ENCODE data around the gene SYNM. TPM values are rescaled to one million over a fixed set of nuclear protein-coding genes. Genes with fewer than 3 reads are reported as not detected.

Gene SYNM
- polyA plus RNA-seq, 1 donor from 2014 or later: 5.7 TPM

DNA sequence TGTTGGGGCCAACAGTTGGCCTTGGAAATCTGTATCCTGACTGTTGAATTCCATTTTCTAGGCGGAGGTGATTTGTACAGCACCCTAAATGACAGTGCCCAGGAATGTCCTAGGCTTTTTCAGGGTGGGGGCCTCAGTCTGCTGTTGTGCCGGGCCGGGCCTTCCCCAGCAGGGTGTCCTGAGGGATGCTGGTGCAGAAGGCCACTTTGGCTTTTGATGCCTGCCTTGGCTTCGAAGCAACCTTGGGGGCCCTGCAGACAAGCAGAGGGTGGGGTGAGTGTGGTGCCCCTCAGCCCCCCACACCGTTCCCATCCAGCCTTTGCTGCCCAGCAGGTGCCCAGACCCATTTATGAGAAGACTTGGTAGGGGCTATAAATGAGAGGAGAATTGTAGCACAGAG lies 33.0 kb downstream of the SYNM start:
- H3K9me2 ChIP-seq (ENCODE audit: insufficient read depth, low read length): no peaks in the 10 kb centered on the region
- no peak overlapping the region for H2AFZ ChIP-seq (ENCODE audit: low read depth, low read length)
- H4K20me1 ChIP-seq (ENCODE audit: insufficient read depth): no peaks in the 10 kb centered on the region
- H3K9ac ChIP-seq (ENCODE audit: low read length): no peak overlapping the region
- no peak overlapping the region for H3K27ac ChIP-seq (ENCODE audit: low read length)
- no peak overlapping the region for H3K4me2 ChIP-seq (ENCODE audit: low read length)
- H3K4me3 ChIP-seq (ENCODE audit: low read length): no peak overlapping the region
- H3K79me2 ChIP-seq (replicated peaks; ENCODE audit: insufficient read depth, low read length): no peaks in the 10 kb centered on the region
- H3K36me3 ChIP-seq (ENCODE audit: insufficient read depth, low read length): no peaks in the 10 kb centered on the region
- no peaks in the 10 kb centered on the region for H3K27me3 ChIP-seq (ENCODE audit: insufficient read depth, low read depth, low read length)
- TF ChIP-seq EZH2 (IDR thresholded peaks at IDR 0.05; ENCODE audit: borderline replicate concordance, insufficient read depth, low read length, poor library complexity, severe bottlenecking): no peak
- TF ChIP-seq POLR2AphosphoS5 (IDR thresholded peaks at IDR 0.05): no peak
- no peak for TF ChIP-seq RAD21 (conservative IDR thresholded peaks at IDR 0.05)
- TF ChIP-seq, protein P1, sequence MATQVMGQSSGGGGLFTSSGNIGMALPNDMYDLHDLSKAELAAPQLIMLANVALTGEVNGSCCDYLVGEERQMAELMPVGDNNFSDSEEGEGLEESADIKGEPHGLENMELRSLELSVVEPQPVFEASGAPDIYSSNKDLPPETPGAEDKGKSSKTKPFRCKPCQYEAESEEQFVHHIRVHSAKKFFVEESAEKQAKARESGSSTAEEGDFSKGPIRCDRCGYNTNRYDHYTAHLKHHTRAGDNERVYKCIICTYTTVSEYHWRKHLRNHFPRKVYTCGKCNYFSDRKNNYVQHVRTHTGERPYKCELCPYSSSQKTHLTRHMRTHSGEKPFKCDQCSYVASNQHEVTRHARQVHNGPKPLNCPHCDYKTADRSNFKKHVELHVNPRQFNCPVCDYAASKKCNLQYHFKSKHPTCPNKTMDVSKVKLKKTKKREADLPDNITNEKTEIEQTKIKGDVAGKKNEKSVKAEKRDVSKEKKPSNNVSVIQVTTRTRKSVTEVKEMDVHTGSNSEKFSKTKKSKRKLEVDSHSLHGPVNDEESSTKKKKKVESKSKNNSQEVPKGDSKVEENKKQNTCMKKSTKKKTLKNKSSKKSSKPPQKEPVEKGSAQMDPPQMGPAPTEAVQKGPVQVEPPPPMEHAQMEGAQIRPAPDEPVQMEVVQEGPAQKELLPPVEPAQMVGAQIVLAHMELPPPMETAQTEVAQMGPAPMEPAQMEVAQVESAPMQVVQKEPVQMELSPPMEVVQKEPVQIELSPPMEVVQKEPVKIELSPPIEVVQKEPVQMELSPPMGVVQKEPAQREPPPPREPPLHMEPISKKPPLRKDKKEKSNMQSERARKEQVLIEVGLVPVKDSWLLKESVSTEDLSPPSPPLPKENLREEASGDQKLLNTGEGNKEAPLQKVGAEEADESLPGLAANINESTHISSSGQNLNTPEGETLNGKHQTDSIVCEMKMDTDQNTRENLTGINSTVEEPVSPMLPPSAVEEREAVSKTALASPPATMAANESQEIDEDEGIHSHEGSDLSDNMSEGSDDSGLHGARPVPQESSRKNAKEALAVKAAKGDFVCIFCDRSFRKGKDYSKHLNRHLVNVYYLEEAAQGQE (IDR thresholded peaks at IDR 0.05; ENCODE audit: borderline replicate concordance): no peak
- TF ChIP-seq TAF1 (IDR thresholded peaks at IDR 0.05; ENCODE audit: low read depth): no peak
- no peaks in the 10 kb centered on the region for H3K9me3 ChIP-seq (ENCODE audit: low read length)
- no peaks in the 10 kb centered on the region for H3F3A ChIP-seq (ENCODE audit: insufficient read depth, low read length, poor library complexity, severe bottlenecking)

- no peak overlapping the region for H2AFZ ChIP-seq (ENCODE audit: low read depth, low read length)
- no peaks in the 10 kb centered on the region for H3K79me2 ChIP-seq (replicated peaks; ENCODE audit: insufficient read depth, low read length)
- H3K9me2 ChIP-seq (ENCODE audit: insufficient read depth, low read length): no peaks in the 10 kb centered on the region
- no peak overlapping the region for H3K27ac ChIP-seq (ENCODE audit: low read length)
- no peaks in the 10 kb centered on the region for H4K20me1 ChIP-seq (ENCODE audit: insufficient read depth)
- H3K9ac ChIP-seq (ENCODE audit: low read length): no peak overlapping the region
- no peaks in the 10 kb centered on the region for H3F3A ChIP-seq (ENCODE audit: insufficient read depth, low read length, poor library complexity, severe bottlenecking)
- no peaks in the 10 kb centered on the region for H3K9me3 ChIP-seq (ENCODE audit: low read length)
- H3K4me2 ChIP-seq (ENCODE audit: low read length): no peak overlapping the region
- H3K4me3 ChIP-seq (ENCODE audit: low read length): no peak overlapping the region
- H3K27me3 ChIP-seq (ENCODE audit: insufficient read depth, low read depth, low read length): no peaks in the 10 kb centered on the region
- no peaks in the 10 kb centered on the region for H3K36me3 ChIP-seq (ENCODE audit: insufficient read depth, low read length)
- TF ChIP-seq EP300 (conservative IDR thresholded peaks at IDR 0.05; ENCODE audit: poor library complexity, severe bottlenecking) (no peak), EZH2 (IDR thresholded peaks at IDR 0.05; ENCODE audit: borderline replicate concordance, insufficient read depth, low read length, poor library complexity, severe bottlenecking) (no peak), TAF1 (IDR thresholded peaks at IDR 0.05; ENCODE audit: low read depth) (no peak), POLR2AphosphoS5 (IDR thresholded peaks at IDR 0.05) (no peak), RAD21 (conservative IDR thresholded peaks at IDR 0.05) (no peak), SMC3 (conservative IDR thresholded peaks at IDR 0.05; ENCODE audit: poor library complexity) (no peak), MXI1 (conservative IDR thresholded peaks at IDR 0.05; ENCODE audit: poor library complexity, severe bottlenecking) (no peak)
- TF ChIP-seq, protein P1 (IDR thresholded peaks at IDR 0.05; ENCODE audit: borderline replicate concordance): no peak
- TF ChIP-seq, protein P2, sequence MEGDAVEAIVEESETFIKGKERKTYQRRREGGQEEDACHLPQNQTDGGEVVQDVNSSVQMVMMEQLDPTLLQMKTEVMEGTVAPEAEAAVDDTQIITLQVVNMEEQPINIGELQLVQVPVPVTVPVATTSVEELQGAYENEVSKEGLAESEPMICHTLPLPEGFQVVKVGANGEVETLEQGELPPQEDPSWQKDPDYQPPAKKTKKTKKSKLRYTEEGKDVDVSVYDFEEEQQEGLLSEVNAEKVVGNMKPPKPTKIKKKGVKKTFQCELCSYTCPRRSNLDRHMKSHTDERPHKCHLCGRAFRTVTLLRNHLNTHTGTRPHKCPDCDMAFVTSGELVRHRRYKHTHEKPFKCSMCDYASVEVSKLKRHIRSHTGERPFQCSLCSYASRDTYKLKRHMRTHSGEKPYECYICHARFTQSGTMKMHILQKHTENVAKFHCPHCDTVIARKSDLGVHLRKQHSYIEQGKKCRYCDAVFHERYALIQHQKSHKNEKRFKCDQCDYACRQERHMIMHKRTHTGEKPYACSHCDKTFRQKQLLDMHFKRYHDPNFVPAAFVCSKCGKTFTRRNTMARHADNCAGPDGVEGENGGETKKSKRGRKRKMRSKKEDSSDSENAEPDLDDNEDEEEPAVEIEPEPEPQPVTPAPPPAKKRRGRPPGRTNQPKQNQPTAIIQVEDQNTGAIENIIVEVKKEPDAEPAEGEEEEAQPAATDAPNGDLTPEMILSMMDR (IDR thresholded peaks at IDR 0.05; ENCODE audit: poor library complexity, severe bottlenecking): no peak
Measured at GRCh38 chr15:99138491-99138982, 33.7 kb downstream of the SYNM start.
